Adrenal gland (tissue), 12 donors: Measurements from ENCODE around the gene AK5. TPM values are rescaled to one million over a fixed set of nuclear protein-coding genes. Genes with fewer than 3 reads are reported as not detected.

Experiments
- DNase-seq, 7 donors: peaks; one replicate each; pipeline ENCODE4 v3.0.0-alpha.2; 2019 to 2020
- H3K27ac ChIP-seq, 5 donors: fragments of 200-600 bp; sonication (generic) in 4 of 5; 1 replicate in 3 of 5; 2 replicates in 2 of 5; pipeline versions ENCODE4 v1.5.1 to v1.8.0; 2016 to 2020; ENCODE audit warnings: mild to moderate bottlenecking in 1 of 5
- H3K27me3 ChIP-seq: fragments of 200-600 bp; 2 replicates; pipeline ENCODE4 v1.8.0; 2021
- H3K36me3 ChIP-seq, 2 donors: fragments of 200-600 bp; replicated peaks in 1 of 2; 1 replicate in 1 of 2; 2 replicates in 1 of 2; pipeline versions ENCODE4 v1.5.1 to v1.8.0; 2018 to 2022
- H3K4me1 ChIP-seq, 2 donors: fragments of 200-600 bp; replicated peaks in 1 of 2; 1 replicate in 1 of 2; 2 replicates in 1 of 2; pipeline versions ENCODE4 v1.5.1 to v1.8.0; 2018 to 2021
- H3K4me3 ChIP-seq, 4 donors: fragments of 200-600 bp; sonication (generic) in 3 of 4; one replicate each; pipeline ENCODE4 v1.5.1; 2016 to 2018
- H3K9me3 ChIP-seq, 3 donors: fragments of 200-600 bp; sonication (generic) in 1 of 3; replicated peaks in 1 of 3; 1 replicate in 2 of 3; 2 replicates in 1 of 3; pipeline versions ENCODE4 v1.5.1 to v1.8.0; 2016 to 2021
- POLR2A ChIP-seq, 2 donors: fragments of 450-650 bp; IDR thresholded peaks; one replicate each; pipeline ENCODE4 v1.6.1; 2017; ENCODE audit warnings: antibody characterized with exemption in 2 of 2, mild to moderate bottlenecking in 2 of 2, moderate library complexity in 1 of 2
- WGBS, 4 donors: extraction: QIAGEN DNeasy Blood & Tissue Kit in 2 of 4; methylation state at CpG; one replicate each; pipeline versions ENCODE4 v1.1.5 to v1.1.7; 2013 to 2017; 5-methylcytosine and 5-hydroxymethylcytosine counted together
- intact Hi-C, 2 donors: fragments of 100-400 bp; cut with DNase I; formaldehyde crosslinking; loops; one replicate each; pipeline versions ENCODE4 v1.14.1 to v1.15.0; 2022 to 2023
- polyA plus RNA-seq, 3 donors: library from polyadenylated mRNA; stranded (reverse); fragments of 200-250 nt in 2 of 3; fragments of 350-450 nt in 1 of 3; fragmentation: Illumina TruSeq in 1 of 3; extraction: RNeasy Lipid Tissue Mini Kit (QIAGEN cat#74804) in 1 of 3; gene quantifications; one replicate each; pipeline ENCODE4 v1.2.3, GENCODE V29; 2013 to 2014
- total RNA-seq, 9 donors: library from RNA; depleted of rRNA in 4 of 9; stranded (reverse); fragments of >200 nt in 4 of 9; fragments of 120-200 nt in 1 of 9; fragmentation: NEBNext Ultra II Directional in 1 of 9; extraction: Animal tissue kit (Norgen Biotek cat#: 25700) in 1 of 9; gene quantifications; one replicate each; pipeline versions ENCODE4 v1.1.0 to v1.2.4, GENCODE V29; 2013 to 2023
- TF ChIP-seq, protein P1 (sequence below), 6 experiments: fragments of 450-650 bp in 4 of 6; fragments of 200-600 bp in 2 of 6; sonication (generic) in 1 of 6; IDR thresholded peaks; 1 replicate in 5 of 6; 2 replicates in 1 of 6; pipeline versions ENCODE4 v1.5.1 to v1.8.0; 2016 to 2021; ENCODE audit warnings: antibody characterized with exemption in 6 of 6, mild to moderate bottlenecking in 2 of 6, moderate library complexity in 1 of 6
- donor health status: healthy with polysubstance abuse.
- donor health status: Bipolar disorder and iron deficiency.
- donor health status: DM: yes; HTN: yes; CAD: no.
- donor health status: DM: no; HTN: no; CAD: no.
- donor health status: DM: no; HTN: no; CAD: no.
- donor health status: DM: yes; HTN: yes; CAD: no.

AK5 gene
- total and polyA plus RNA-seq, 12 donors = 0.34 to 2.3 (median 1.1) TPM; not detected in 4

- intact Hi-C loops = no loop called here
- 30 to 45% (median 39%) methylated on average over 4 of the region's 4 CpGs for WGBS, 4 donors
- no peak for TF ChIP-seq POLR2A (IDR thresholded peaks at IDR 0.05)
- TF ChIP-seq, protein P1, sequence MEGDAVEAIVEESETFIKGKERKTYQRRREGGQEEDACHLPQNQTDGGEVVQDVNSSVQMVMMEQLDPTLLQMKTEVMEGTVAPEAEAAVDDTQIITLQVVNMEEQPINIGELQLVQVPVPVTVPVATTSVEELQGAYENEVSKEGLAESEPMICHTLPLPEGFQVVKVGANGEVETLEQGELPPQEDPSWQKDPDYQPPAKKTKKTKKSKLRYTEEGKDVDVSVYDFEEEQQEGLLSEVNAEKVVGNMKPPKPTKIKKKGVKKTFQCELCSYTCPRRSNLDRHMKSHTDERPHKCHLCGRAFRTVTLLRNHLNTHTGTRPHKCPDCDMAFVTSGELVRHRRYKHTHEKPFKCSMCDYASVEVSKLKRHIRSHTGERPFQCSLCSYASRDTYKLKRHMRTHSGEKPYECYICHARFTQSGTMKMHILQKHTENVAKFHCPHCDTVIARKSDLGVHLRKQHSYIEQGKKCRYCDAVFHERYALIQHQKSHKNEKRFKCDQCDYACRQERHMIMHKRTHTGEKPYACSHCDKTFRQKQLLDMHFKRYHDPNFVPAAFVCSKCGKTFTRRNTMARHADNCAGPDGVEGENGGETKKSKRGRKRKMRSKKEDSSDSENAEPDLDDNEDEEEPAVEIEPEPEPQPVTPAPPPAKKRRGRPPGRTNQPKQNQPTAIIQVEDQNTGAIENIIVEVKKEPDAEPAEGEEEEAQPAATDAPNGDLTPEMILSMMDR (IDR thresholded peaks at IDR 0.05) = no peak
- Histone ChIP-seq H3K9me3 (no peaks in the 10 kb centered on the region), H3K27me3 (peaks cover 3% of the 10 kb centered on the region), H3K4me3 (no peak overlapping the region), H3K36me3 (no peaks in the 10 kb centered on the region), H3K4me1 (no peaks in the 10 kb centered on the region), H3K27ac (no peak overlapping the region)
- no peak for DNase-seq
Measured at GRCh38 chr1:77504986-77505385, 223.2 kb downstream of the AK5 start.

DNA sequence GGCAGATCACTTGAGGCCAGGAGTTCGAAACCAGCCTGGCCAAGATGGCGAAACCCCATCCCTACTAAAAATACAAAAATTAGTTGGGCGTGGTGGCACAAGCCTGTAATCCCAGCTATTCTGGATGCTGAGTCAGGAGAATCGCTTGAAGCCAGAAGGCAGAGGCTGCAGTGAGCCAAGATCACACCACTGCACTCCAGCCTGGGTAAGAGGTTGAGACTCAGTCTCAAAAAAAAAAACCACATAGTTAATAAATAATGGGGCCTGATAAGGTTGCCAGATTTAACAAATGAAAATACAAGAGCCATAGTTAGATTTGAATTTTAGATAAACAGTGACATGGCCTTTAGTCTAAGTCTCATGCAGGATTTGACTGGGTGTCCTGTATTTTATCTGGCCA is 225.0 kb downstream of the AK5 start:
- no peak for DNase-seq
- TF ChIP-seq POLR2A (IDR thresholded peaks at IDR 0.05) = no peak
- TF ChIP-seq, protein P1 (IDR thresholded peaks at IDR 0.05) = no peak
- no peak overlapping the region for H3K4me3 ChIP-seq
- H3K36me3 ChIP-seq = no peaks in the 10 kb centered on the region
- H3K9me3 ChIP-seq = no peaks in the 10 kb centered on the region
- no peaks in the 10 kb centered on the region for H3K4me1 ChIP-seq
- whole genome bisulfite sequencing, 4 donors = 71 to 100% (median 92%) methylated on average over 4 of the region's 4 CpGs
- H3K27ac ChIP-seq = no peak overlapping the region
- peaks cover 3% of the 10 kb centered on the region for H3K27me3 ChIP-seq
- intact Hi-C loops = no loop called here

GRCh38 chr1:77509051-77509492 is 227.3 kb downstream of the AK5 start:
- intact Hi-C loops = no loop called here
- Histone ChIP-seq H3K27me3 (peaks cover 3% of the 10 kb centered on the region), H3K27ac (no peak overlapping the region), H3K4me1 (no peaks in the 10 kb centered on the region), H3K36me3 (no peaks in the 10 kb centered on the region), H3K4me3 (no peak overlapping the region), H3K9me3 (no peaks in the 10 kb centered on the region)
- TF ChIP-seq, protein P1 (IDR thresholded peaks at IDR 0.05) = no peak
- no peak for TF ChIP-seq POLR2A (IDR thresholded peaks at IDR 0.05)
- 31 to 52% (median 50%) methylated on average over 3 of the region's 3 CpGs for WGBS, 4 donors
- no peak for DNase-seq

- no peak overlapping the region for H3K27ac ChIP-seq
- intact Hi-C loops = no loop called here
- H3K36me3 ChIP-seq = no peaks in the 10 kb centered on the region
- no peaks in the 10 kb centered on the region for H3K4me1 ChIP-seq
- DNase-seq = no peak
- no peaks in the 10 kb centered on the region for H3K9me3 ChIP-seq
- H3K27me3 ChIP-seq = peaks cover 3% of the 10 kb centered on the region
- no peak for TF ChIP-seq POLR2A (IDR thresholded peaks at IDR 0.05)
- TF ChIP-seq, protein P1 (IDR thresholded peaks at IDR 0.05) = no peak
- H3K4me3 ChIP-seq = no peak overlapping the region
- WGBS, 4 donors = 80 to 92% (median 83%) methylated on average over 2 of the region's 2 CpGs
Measured at GRCh38 chr1:77509898-77510297, 228.1 kb downstream of the AK5 start.
